H1 (cell line): ENCODE measurements around the gene STX16. TPM values are rescaled to one million over a fixed set of nuclear protein-coding genes. Genes with fewer than 3 reads are reported as not detected.

ENCODE experiments used
- CTCF ChIA-PET: fragments of 300-600 bp; sonication (Branson Sonifier 250); formaldehyde crosslinking; loops from one replicate; lab custom pipeline; 2021; ENCODE audit not compliant: partially characterized antibody; lab: Charles Lee
- POLR2A ChIA-PET: fragments of 300-600 bp; sonication (Branson Sonifier 250); formaldehyde crosslinking; loops from one replicate; lab custom pipeline; 2021; ENCODE audit warnings: inconsistent platforms; ENCODE audit not compliant: partially characterized antibody; lab: Charles Lee
- DNase-seq, 2 experiments: peaks; one replicate each; pipeline versions ENCODE4 v3.0.0 to v3.0.0-alpha.2; 2010 to 2022; ENCODE audit warnings: low spot score in 2 of 2, low read depth in 1 of 2, mixed read lengths in 1 of 2
- FAIRE-seq: peaks from 2 replicates; lab custom pipeline; 2011; peaks lifted over from hg19 to GRCh38; lab: Jason Lieb, UNC
- H2AFZ ChIP-seq: 2 replicates; pipeline ENCODE4 v1.8.1; 2012; ENCODE audit warnings: low read length, inconsistent platforms
- H2AK5ac ChIP-seq: 2 replicates; pipeline ENCODE4 v1.6.1; 2013; ENCODE audit warnings: low read depth, low read length
- H2BK120ac ChIP-seq: replicated peaks from 2 replicates; pipeline ENCODE3; 2013; ENCODE audit warnings: low read depth, low read length, inconsistent platforms
- H2BK12ac ChIP-seq: 2 replicates; pipeline ENCODE4 v1.6.1; 2013; ENCODE audit warnings: low read depth, low read length
- H2BK15ac ChIP-seq: 2 replicates; pipeline ENCODE4 v1.6.1; 2013; ENCODE audit warnings: low read length
- H2BK20ac ChIP-seq: 2 replicates; pipeline ENCODE4 v1.6.1; 2013; ENCODE audit warnings: low read length
- H2BK5ac ChIP-seq: 2 replicates; pipeline ENCODE4 v1.6.1; 2013; ENCODE audit warnings: low read depth, low read length
- H3K14ac ChIP-seq: 2 replicates; pipeline ENCODE4 v1.6.1; 2013; ENCODE audit warnings: inconsistent platforms; ENCODE audit not compliant: insufficient read length
- H3K18ac ChIP-seq: 2 replicates; pipeline ENCODE4 v1.6.1; 2013; ENCODE audit warnings: low read length; ENCODE audit errors: extremely low read depth
- H3K23ac ChIP-seq: 2 replicates; pipeline ENCODE4 v1.6.1; 2013; ENCODE audit warnings: inconsistent platforms; ENCODE audit not compliant: insufficient read length
- H3K23me2 ChIP-seq: 2 replicates; pipeline ENCODE4 v1.6.1; 2013; ENCODE audit warnings: low read depth, low read length
- H3K27ac ChIP-seq: 2 replicates; pipeline ENCODE4 v1.6.1; 2011; ENCODE audit warnings: low read depth, low read length, inconsistent platforms
- H3K27me3 ChIP-seq, 4 experiments: replicated peaks in 1 of 4; 1 replicate in 1 of 4; 2 replicates in 3 of 4; pipeline versions ENCODE4 v1.6.1 to v1.8.1; 2011 to 2013; ENCODE audit warnings: low read length in 3 of 4, mild to moderate bottlenecking in 3 of 4, inconsistent platforms in 2 of 4, mixed read lengths in 2 of 4, moderate library complexity in 1 of 4; ENCODE audit not compliant: control insufficient read depth in 3 of 4, insufficient read depth in 3 of 4; ENCODE audit errors: extremely low read depth in 1 of 4
- H3K36me3 ChIP-seq, 4 experiments: 2 replicates each; pipeline versions ENCODE4 v1.6.1 to v1.8.1; 2011 to 2013; ENCODE audit warnings: mild to moderate bottlenecking in 4 of 4, low read length in 3 of 4, moderate library complexity in 2 of 4, control low read depth in 1 of 4, inconsistent platforms in 1 of 4; ENCODE audit not compliant: insufficient read depth in 4 of 4, control insufficient read depth in 2 of 4
- H3K4ac ChIP-seq: replicated peaks from 2 replicates; pipeline ENCODE3; 2013; ENCODE audit warnings: low read length, low read depth, mixed read lengths, inconsistent platforms; ENCODE audit not compliant: insufficient read length
- H3K4me1 ChIP-seq, 4 experiments: replicated peaks in 1 of 4; 1 replicate in 1 of 4; 2 replicates in 3 of 4; pipeline versions ENCODE4 v1.6.1 to v1.8.1; 2011 to 2013; ENCODE audit warnings: low read length in 3 of 4, inconsistent platforms in 2 of 4, mixed read lengths in 1 of 4; ENCODE audit not compliant: insufficient read depth in 4 of 4, control insufficient read depth in 3 of 4
- H3K4me2 ChIP-seq, 2 experiments: 2 replicates each; pipeline versions ENCODE4 v1.6.1 to v1.8.1; 2011 to 2013; ENCODE audit warnings: low read depth in 2 of 2, low read length in 2 of 2, control low read depth in 1 of 2, inconsistent platforms in 1 of 2, mild to moderate bottlenecking in 1 of 2; ENCODE audit not compliant: insufficient read depth in 1 of 2
- H3K4me3 ChIP-seq, 4 experiments: fragments of 200-600, 300-600 bp in 1 of 4; sonication (generic), shearing (Covaris generic), sonication (Bioruptor Twin) in 1 of 4; 2 replicates each; pipeline versions ENCODE4 v1.5.1 to v1.8.1; 2011 to 2016; ENCODE audit warnings: low read length in 4 of 4, low read depth in 3 of 4, control low read depth in 2 of 4, inconsistent platforms in 2 of 4, mild to moderate bottlenecking in 2 of 4, mixed read lengths in 1 of 4, moderate library complexity in 1 of 4; ENCODE audit not compliant: insufficient read depth in 2 of 4; ENCODE audit errors: extremely low read depth in 1 of 4
- H3K56ac ChIP-seq: replicated peaks from 2 replicates; pipeline ENCODE3; 2013; ENCODE audit warnings: low read depth, mild to moderate bottlenecking, mixed read lengths, low read length, inconsistent platforms; ENCODE audit not compliant: insufficient read length
- H3K79me1 ChIP-seq: 2 replicates; pipeline ENCODE4 v1.6.1; 2013; ENCODE audit warnings: low read depth, low read length, control low read depth
- H3K79me2 ChIP-seq, 2 experiments: 2 replicates each; pipeline versions ENCODE4 v1.6.1 to v1.8.1; 2012 to 2013; ENCODE audit warnings: low read length in 2 of 2, mild to moderate bottlenecking in 2 of 2, inconsistent platforms in 1 of 2; ENCODE audit not compliant: insufficient read depth in 2 of 2, control insufficient read depth in 1 of 2
- H3K9ac ChIP-seq, 4 experiments: replicated peaks in 1 of 4; 1 replicate in 1 of 4; 2 replicates in 3 of 4; pipeline versions ENCODE4 v1.6.1 to v1.8.1; 2011 to 2013; ENCODE audit warnings: low read depth in 3 of 4, low read length in 3 of 4, control low read depth in 2 of 4, mild to moderate bottlenecking in 2 of 4, moderate library complexity in 2 of 4, inconsistent platforms in 1 of 4; ENCODE audit errors: extremely low read depth in 1 of 4
- H3K9me3 ChIP-seq, 2 experiments: 2 replicates each; pipeline versions ENCODE4 v1.6.1 to v1.8.1; 2012 to 2013; ENCODE audit warnings: mild to moderate bottlenecking in 2 of 2, moderate library complexity in 2 of 2, control low read depth in 1 of 2, inconsistent platforms in 1 of 2, low read depth in 1 of 2, low read length in 1 of 2, mixed read lengths in 1 of 2; ENCODE audit not compliant: insufficient read depth in 2 of 2
- H4K20me1 ChIP-seq, 2 experiments: replicated peaks in 1 of 2; 2 replicates each; pipeline versions ENCODE3 to v1.8.1; 2011 to 2013; ENCODE audit warnings: inconsistent platforms in 2 of 2, low read length in 2 of 2, mild to moderate bottlenecking in 1 of 2; ENCODE audit not compliant: insufficient read depth in 2 of 2, control insufficient read depth in 1 of 2
- H4K5ac ChIP-seq: 2 replicates; pipeline ENCODE4 v1.6.1; 2013; ENCODE audit warnings: low read length, low read depth, mixed read lengths, inconsistent platforms; ENCODE audit not compliant: insufficient read length
- H4K8ac ChIP-seq: 2 replicates; pipeline ENCODE4 v1.8.0; 2013; ENCODE audit warnings: mild to moderate bottlenecking, moderate library complexity, low read length, inconsistent platforms; ENCODE audit not compliant: insufficient read depth; ENCODE audit errors: extremely low read depth
- H4K91ac ChIP-seq: replicated peaks from 2 replicates; pipeline ENCODE3; 2013; ENCODE audit warnings: low read length, mixed read lengths, inconsistent platforms; ENCODE audit not compliant: insufficient read length
- ASH2L ChIP-seq: fragments of 200-600, 300-600 bp; sonication (generic); IDR thresholded peaks from one replicate; pipeline ENCODE4 v1.7.1; 2017; ENCODE audit warnings: low read length
- CHD1 ChIP-seq: IDR thresholded peaks from 2 replicates; pipeline ENCODE4 v1.6.1; 2012; ENCODE audit warnings: low read depth, low read length, improper control_type of control experiment
- PHF8 ChIP-seq: fragments of 200-600 bp; sonication (generic); conservative IDR thresholded peaks from 2 replicates; pipeline ENCODE4 v1.7.1; 2012; ENCODE audit warnings: low read depth, mild to moderate bottlenecking, inconsistent platforms, low read length, moderate library complexity
- TBP ChIP-seq: IDR thresholded peaks from 2 replicates; pipeline ENCODE4 v1.6.1; 2011; ENCODE audit warnings: low read depth, low read length, improper control_type of control experiment
- WGBS, 2 experiments: shearing (Covaris generic) in 1 of 2; methylation state at CpG; one replicate each; pipeline versions ENCODE4 v1.1.6 to v1.1.7; 2013 to 2015; ENCODE audit warnings: low lambda C conversion rate in 2 of 2, mixed read lengths in 2 of 2, inconsistent platforms in 1 of 2, low coverage in 1 of 2, missing lambda C conversion rate in 1 of 2; ENCODE audit not compliant: insufficient replicate concordance in 2 of 2, insufficient coverage in 1 of 2, insufficient read length in 1 of 2; ENCODE audit errors: extremely low coverage in 1 of 2, missing lambda C conversion rate in 1 of 2; 5-methylcytosine and 5-hydroxymethylcytosine counted together
- polyA plus RNA-seq, 7 experiments: library from polyadenylated mRNA; depleted of rRNA in 3 of 7; stranded (reverse) in 5 of 7; unstranded in 2 of 7; fragments of >200 nt in 5 of 7; fragments of 200-250 nt in 2 of 7; gene quantifications; 1 replicate in 5 of 7; 2 replicates in 1 of 7; 4 replicates in 1 of 7; pipeline versions ENCODE4 v1.2.1 to v1.2.3, GENCODE V29; 2011 to 2013; ENCODE audit warnings: missing spikeins in 2 of 7, mixed read lengths in 2 of 7
- total RNA-seq: library from RNA; stranded (reverse); fragmentation: NEBNext Ultra II Directional; extraction: Animal tissue kit (Norgen Biotek cat#: 25700); gene quantifications from 2 replicates; pipeline ENCODE4 v1.2.1, GENCODE V29; 2021

STX16 gene
- total and polyA plus RNA-seq, 2 of the 8 experiments (the other 6 are each of a cell fraction or from before 2014, with no cell fraction given) = 45.2 to 61.6 TPM

- H3K14ac ChIP-seq = no peak overlapping the region
- TF ChIP-seq TBP = no peak
- no peak for TF ChIP-seq PHF8
- no peak for TF ChIP-seq CHD1
- TF ChIP-seq ASH2L = no peak
- H2BK120ac ChIP-seq = no peak overlapping the region
- H2BK12ac ChIP-seq = no peak overlapping the region
- H3K9ac ChIP-seq = no peak overlapping the region
- H2BK20ac ChIP-seq = no peak overlapping the region
- H4K8ac ChIP-seq = no peak overlapping the region; the same call in 1 of the 2 replicates
- H3K23ac ChIP-seq = no peak overlapping the region
- H3K36me3 ChIP-seq = peaks cover 18 to 68% (median 37%) of the 10 kb centered on the region in 4 experiments
- no peak overlapping the region for H4K91ac ChIP-seq
- no peak overlapping the region for H2AK5ac ChIP-seq
- H2BK5ac ChIP-seq = no peak overlapping the region
- peaks cover 2 to 9% (median 4%) of the 10 kb centered on the region in 4 experiments for H3K4me1 ChIP-seq
- H3K27me3 ChIP-seq = no peaks in the 10 kb centered on the region
- H4K5ac ChIP-seq = no peak overlapping the region
- CTCF ChIA-PET = interaction anchor here (0.5 to 2.4 kb wide), 3 partner anchors 12 to 196 kb away, joined by 3 to 9 read pairs (median 6); no protein-coding TSS in a partner anchor
- no peak overlapping the region for H2BK15ac ChIP-seq
- H3K4me2 ChIP-seq = no peak overlapping the region
- H3K4ac ChIP-seq = no peak overlapping the region
- H3K23me2 ChIP-seq = 0 out of 2 replicates have a peak, but pooled peaks cover under 1% of the 10 kb centered on the region
- H2AFZ ChIP-seq = no peak overlapping the region
- H3K79me2 ChIP-seq = peaks cover 0 to 6% of the 10 kb centered on the region in 2 experiments; a peak in 2 of 4 replicates
- no peak overlapping the region for H3K18ac ChIP-seq
- no peak overlapping the region for H3K56ac ChIP-seq
- no peaks in the 10 kb centered on the region; the same call in none of the 2 replicates for H3K79me1 ChIP-seq
- no peak overlapping the region for H3K27ac ChIP-seq
- 91% methylated on average over 5 of the region's 5 CpGs; no CpG with 5 or more reads in 1 of the 2 experiments for WGBS, 2 experiments
- POLR2A ChIA-PET = interaction anchor here (1.1 to 15.3 kb wide), 10 partner anchors 8 to 57 kb away, joined by 3 to 242 read pairs (median 6); partner anchors contain the start of genes NPEPL1 and STX16
- H3K9me3 ChIP-seq = no peaks in the 10 kb centered on the region
- FAIRE-seq (no peak), DNase-seq (no peak)
- H4K20me1 ChIP-seq = no peaks in the 10 kb centered on the region
- H3K4me3 ChIP-seq = no peak overlapping the region
Measured at GRCh38 chr20:58677079-58677604, 26.1 kb downstream of the STX16 start.
